Cerebellar nuclear complex (tissue), 1 donor: Measurements from ENCODE around the gene TMEM161B.
"Not testable (repeated sequence)": the region's sequence is repeated elsewhere in the genome, so short reads cannot be mapped to it uniquely, and the experiment has no call there.

Experiments used
- DNase-seq, 2 experiments: peaks; one replicate each; lab custom pipeline; 2025; lab: John Stamatoyannopoulos, UW

The TMEM161B gene

DNA sequence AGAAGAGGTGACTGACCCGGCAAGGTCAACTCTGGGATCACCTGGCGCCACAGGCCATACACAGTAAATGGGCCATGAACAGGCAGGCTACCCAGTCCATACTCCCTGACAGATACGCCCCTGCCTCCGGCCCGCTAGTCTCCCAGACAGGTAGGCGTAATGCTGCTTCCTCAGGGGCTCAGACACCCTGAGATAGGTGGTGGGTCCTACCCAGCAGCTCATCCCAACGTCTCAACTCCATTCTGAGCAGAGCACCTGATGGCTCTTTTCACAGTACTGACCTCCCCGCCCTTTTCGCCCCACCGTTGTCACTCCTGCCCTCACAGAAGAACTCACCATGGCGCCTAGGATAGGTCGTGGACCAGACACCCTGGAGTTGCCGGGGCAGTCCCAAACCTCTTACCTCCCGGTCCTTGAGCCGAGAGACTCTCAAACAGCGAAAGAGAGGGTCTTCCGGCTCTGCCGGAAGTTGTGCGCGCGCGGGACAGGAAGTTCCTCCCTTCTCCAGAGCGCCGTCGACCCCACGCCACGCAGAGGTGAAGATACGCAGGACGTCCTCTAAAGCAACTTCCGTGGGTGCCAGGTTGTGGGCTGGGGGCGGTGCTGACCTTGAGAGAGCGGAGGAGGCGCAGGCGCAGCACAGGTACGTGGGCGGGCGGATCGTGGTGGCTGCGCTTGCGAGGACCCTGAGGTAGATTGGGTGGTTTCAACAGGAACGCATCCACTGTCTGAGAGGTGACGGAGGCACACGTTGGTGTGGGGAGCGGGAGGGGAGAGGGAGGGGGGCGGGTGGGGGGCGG is at the start of gene TMEM161B:
Gene TMEM161B (minus strand): TSS at position 461 of the 800 bp plus-strand sequence. CDS start 122 bp downstream, at position 339.
- DNase-seq = peak; percentile 15 to 77

DNA sequence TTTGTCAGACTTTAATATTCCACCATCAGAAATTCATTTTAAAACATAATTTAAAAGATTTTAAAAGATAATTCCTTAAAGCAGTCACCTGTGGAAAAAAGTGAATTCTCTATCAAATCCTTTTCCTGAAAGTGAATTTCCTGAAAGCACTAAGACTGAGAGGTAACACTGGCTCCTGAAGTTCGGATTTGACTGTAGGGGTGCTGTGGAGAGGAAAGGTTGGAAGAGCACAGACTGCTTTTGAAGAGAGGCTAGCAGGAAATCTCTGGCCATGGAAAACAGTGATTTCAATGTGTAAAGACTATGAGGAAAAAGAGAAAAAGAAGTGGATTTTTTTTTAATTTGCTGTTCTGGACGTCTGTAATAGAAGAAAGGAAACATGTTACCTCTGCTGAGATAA is 35.7 kb upstream of the TMEM161B start:
- no peak for DNase-seq

DNA sequence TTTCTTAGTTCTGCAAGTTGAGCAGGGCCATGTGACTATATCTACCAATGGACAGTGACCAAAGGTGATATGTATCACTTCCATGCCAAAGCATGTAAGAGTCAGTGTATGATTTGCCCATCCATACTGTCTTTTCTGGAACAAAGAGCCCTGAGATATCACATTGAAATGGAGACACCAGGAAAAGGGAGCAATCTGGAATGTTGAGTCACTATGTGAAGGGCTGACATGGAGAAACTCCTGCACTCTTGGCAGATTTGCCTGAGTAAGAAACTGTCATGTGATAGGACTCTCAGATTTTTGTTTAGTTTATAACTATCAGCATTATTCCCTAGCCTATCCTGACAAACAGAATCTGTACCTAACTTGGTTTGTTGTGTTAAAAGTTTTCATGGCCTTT is 29.8 kb upstream of the TMEM161B start:
- no peak for DNase-seq

DNA sequence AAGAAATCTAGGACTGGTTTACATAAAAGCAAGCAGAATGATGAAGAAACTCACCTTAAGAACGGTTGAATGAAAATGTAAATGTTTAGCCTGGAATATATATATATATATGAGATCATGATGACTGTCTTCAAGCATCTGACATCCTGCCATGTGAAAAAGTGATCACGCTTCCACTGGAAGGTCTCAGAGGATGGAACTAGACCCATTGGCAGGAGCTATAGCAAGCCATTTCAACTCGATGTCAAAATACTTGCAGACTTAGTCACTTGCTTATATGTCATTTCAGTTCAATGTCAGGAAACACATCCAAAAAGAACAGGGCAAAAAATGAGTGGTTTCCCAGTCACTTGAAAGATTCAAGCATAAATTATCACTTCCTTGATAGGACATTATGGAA is 22.2 kb upstream of the TMEM161B start:
- DNase-seq = no peak

DNA sequence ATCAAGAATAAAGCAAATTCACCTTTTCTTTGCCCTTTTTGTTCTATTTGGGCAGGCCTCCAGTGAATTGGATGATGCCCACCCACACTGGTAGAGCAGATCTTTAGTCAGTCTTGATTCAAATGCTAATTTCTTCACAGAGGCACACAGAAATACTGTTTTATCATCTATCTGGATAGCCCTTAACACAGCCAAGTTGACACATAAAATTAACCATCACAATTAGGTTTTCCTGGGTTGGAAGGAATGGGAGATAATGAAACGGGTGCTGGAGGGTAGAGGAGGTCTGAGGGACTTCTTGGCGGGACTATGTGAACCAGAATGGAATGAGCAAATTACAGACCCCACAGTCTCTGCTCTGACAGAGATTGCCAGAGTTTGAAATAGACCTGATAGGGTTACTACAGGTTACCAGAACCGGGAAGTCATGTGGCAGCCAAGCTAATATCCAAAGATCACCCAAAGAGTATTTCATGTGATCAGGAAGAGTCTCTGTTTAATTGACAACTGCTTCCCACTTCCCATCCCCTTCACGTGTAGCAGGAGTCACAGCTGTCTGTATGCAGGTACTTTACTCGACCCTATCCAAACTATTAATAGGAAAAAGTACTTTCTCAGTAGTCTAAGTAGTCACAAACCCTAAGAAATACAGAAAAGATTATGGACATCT is 20.0 kb upstream of the TMEM161B start:
- no peak for DNase-seq

DNA sequence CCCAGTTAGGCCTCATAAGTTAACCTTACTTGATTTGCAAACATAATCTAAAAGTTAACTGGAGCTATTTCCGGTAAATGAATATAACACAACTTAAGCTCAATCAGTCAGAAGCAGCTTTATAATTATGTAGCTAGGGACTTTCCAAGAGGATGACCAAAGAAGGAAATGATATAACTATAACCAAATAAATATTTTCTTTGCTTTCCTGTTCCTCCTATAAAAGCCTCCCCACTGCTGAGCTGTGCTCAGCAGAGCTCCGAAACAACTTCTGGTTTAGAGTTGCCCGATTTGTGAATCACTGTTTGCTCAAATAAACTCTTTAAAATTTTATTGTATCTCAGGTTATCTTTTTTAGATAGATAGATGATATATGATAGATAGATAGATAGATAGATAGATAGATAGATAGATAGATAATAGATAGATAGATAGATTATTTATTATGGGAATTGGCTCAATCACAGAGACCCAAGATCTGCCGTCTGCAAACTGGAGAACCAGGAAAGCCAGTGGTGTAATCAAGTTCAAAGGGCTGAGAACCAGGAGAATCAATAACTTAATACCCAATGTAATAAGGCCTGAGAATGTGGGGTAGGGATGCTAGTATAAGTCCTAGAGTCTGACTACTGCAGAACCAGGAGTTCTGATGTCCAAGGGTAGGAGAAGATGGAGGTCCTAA is 19.3 kb upstream of the TMEM161B start:
- DNase-seq = no peak

DNA sequence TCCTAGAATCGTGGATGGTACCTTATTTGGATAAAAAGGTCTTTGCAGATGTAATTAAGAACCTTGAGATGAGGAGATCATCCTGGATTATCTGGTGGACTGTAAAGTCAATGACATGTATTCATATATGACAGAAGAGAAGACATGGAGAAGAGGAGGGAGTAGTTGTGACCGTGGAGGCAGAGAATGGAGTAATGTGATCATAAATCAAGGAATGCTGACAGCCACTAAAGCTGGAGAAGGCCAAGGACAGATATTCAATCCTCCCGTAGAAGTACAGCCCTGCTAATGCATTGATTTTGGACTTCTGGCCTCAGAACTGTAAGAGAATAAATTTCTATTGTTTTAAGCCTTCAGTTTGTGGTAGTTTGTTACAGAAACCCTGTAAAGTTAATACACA is 18.7 kb upstream of the TMEM161B start:
- DNase-seq = no peak

DNA sequence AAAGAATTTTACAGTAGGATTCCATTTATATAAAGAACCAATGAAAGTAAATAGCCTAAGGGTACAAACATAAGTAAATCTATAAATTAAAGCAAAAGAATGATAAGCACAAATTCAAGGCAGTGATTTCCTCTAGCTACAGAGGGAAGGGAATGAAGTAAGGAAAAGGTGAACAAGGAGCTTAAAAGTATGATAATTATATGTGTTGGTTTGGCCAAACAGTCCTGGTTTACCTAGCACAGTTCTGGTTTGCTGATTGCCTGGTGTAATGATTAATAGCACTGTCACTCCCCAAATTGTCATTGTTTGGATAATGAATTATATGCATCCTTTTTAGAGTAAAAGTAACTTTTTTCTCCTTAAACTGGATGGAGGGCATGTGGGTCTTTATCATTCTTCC is 15.0 kb upstream of the TMEM161B start:
- no peak for DNase-seq

DNA sequence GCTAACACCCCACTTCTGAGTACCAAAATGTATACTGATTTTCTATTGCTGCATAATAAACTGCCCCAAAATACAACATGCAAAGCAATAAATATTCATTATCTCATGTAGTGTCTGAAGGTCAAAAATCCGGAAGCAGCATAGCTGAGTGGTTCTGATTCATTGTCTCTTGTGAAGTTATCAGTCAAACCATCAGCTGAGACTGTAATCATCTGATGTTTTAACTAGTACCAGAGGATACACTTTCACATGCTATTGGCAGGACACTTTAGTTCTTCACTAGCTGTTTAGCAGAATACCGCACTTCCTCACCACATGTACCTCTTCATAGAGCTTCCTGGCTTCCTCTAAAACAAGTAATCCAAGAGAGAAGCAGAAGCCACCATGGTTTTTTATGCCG is 12.7 kb upstream of the TMEM161B start:
- DNase-seq = no peak

DNA sequence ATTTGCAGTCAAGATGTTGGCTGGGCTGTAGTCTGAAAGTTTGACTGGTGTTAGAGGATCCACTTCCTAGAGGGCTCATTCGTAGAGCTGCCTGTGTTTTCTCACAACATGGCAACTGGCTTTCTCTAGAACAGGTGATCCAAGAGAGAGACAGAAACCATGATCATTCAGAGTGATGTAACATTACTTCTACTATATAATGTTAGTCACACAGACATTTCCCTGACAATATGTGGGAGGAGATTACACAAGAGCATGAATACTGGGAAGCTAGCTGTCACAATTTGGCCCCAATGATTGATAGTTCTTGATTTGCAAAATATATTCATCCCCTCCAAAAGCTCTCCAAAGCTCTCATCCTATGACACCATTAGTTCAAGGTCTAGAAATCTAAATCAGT is 10.9 kb upstream of the TMEM161B start:
- DNase-seq = no peak

DNA sequence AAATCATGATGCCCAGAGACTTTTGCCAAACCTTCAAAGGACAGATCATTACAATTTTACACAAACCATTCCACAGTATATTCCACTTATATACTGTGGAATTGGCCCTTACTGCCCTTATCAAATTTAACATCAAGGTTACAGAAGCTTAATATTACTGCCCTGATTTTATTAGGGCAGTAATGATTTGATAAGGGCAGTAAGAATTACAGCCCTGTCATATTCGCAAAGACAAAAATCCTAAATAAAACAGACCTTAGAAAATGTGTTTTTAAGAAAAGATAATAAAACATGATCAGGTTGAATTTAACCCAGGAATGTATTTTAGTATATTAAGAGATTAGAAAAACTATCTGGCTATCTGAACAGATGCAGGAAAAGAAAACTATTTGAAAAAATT is 7.7 kb upstream of the TMEM161B start:
- DNase-seq = no peak

DNA sequence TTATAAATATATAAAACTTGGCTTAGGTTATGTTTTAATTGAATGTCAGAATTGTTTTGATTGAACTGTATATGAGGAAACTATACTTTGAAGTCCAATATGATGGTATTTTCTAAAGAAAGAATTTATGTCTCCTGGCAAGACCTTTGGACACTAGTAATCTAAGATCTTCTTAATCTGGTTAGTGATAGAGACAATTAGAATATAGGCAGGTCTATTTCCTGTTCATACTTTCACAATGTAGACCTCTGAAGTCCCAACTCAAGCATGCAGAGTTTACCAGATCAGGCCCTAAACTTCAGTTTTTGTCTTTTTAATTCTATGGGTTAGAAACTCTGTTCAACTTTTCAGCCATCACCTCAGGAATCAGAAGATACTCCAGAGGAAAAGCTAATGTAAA is 6.9 kb upstream of the TMEM161B start:
- DNase-seq = no peak

DNA sequence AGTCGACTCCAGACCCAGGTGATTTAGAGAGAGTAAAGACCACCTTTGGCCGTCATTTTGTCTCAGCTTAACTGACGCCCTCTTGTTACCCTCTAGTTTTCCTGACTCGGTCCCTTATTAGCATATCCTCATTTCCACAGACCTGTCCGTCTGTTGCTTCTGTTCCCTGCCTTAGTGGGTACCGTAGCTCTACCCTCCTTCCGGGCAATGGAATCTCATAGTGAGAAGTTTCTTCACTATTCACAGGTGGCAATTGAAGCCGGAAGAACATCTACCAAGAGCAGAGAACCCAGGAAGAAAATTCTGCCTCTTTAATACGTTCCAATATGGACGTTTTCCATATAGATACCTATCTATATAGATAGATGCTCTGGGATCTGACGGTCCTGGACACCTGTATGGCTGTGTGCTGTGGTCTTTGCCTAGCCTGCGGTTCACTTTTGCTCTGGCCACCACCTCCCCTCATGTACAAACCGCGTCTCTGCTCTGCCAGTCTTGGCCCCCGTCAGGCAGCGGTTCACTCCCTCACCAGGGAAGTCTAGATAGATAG is 652 bp upstream of the TMEM161B start:
- DNase-seq = no peak

DNA sequence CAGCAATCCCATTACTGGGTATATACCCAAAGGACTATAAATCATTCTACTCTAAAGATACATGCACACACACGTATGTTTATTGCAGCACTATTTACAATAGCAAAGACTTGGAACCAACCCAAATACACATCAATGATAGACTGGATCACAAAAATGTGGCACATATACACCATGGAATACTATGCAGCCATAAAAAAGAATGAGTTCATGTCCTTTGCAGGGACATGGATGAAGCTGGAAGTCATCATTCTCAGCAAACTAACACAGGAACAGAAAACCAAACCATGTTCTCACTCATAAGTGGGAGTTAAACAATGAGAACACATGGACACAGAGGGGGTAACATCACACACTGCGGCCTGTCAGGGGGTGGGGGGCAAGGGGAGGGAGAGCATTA is 4.1 kb downstream of the TMEM161B start:
- not testable (repeated sequence) for DNase-seq

DNA sequence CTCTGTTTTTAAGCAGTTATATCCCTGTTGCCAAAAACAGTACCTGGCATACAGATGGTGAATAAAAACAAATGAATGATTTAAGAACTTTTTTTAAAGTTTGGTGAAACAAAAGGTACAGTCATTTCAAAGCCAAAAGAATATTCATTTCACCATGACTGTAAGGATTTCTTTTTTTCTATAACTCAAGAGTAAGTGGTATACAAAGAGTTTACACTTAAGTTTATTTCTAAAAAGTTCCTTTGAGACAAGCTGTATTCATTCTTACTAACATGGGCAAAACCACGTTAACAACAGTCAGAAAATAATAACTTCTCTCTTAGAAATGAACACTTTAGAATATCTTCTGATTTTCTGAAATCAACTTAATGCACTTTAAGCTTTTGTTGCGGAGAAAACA is 5.3 kb downstream of the TMEM161B start:
- DNase-seq = no peak

DNA sequence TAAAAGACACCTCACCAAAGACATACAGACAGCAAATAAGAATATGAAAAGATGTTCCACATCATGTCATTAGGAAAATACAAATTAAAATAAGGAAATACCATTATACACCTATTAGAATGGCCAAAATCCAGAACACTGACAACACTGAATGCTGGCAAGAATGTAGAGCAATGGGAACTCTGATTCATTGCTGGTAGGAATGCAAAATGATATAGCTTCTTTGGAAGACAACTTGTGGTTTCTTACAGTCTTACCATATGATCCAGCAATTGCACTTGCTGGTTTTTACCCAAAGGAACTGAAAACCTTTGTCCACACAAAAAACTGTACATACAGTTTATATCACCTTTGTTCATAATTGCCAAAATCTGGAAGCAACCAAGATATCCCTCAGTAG is 6.5 kb downstream of the TMEM161B start:
- no peak for DNase-seq

DNA sequence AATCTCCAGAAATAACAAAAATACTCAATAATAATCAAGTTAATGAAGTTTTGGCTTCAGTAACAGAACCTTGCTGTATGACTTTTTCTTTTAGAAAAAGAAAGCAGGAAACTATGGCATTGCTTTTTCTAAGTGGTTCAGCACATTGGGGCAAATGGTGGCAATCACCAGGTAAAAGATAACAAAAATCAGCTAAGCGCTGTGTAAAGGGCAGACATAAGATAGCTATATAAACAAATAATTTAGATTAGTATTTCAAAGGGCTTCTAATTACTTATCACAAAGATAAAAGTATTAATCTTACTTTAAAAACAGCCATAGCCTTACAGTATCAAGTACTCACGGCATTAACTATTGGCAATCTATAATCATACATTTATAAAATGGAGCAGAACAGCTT is 10.0 kb downstream of the TMEM161B start:
- no peak for DNase-seq

DNA sequence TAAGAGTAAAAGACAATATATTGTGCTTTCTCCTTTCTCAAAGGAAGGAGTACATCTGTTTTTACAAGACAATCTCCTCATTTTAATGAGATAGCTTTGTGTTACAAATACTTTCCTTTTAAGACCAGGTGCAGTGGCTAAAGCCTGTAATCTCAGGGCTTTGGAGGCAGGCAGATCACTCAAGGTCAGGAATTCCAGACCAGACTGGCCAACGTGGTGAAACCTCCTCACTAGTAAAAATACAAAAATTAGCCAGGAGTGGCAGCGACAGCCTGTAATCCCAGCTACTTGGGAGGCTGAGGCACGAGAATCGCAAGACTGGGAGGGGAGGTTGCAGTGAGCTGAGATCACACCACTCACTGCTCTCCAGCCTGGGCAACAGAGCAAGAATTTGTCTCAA is 11.8 kb downstream of the TMEM161B start:
- DNase-seq = no peak

DNA sequence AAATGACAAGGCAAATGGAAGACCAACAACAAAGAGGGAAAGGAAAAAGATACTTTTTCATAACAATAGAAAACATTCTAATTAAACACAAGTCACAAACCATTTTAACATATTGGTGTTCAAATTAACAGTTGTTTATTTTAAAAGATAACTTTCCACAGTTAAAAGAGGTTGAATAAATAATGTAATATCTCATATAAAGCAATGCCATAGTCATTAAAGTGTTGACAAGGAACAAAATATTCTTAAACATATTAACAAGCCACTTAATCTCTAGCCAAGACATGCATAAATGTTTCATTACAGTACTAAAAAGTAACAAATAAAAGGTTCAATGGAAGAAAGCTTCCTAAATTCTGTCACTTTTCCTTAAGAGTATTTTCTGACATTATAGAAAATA is 12.6 kb downstream of the TMEM161B start:
- no peak for DNase-seq

DNA sequence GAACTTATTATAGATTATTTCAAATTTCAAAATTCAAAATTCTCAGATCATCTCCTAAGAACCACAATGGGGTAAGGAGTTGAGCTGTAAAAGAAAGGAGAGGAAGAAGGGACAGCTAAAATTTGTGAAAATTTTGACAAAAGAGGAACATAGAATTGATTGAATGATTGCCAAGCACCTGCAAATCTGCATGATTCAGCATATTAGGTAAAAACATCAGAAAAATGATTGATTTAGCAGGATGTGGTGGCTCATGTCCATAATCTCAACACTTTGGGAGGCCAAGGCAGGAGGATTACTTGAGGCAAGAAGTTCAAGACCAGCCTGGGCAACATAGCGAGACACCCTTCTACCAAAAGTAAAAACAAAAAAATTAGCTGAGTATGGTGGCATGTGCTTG is 14.3 kb downstream of the TMEM161B start:
- no peak for DNase-seq

DNA sequence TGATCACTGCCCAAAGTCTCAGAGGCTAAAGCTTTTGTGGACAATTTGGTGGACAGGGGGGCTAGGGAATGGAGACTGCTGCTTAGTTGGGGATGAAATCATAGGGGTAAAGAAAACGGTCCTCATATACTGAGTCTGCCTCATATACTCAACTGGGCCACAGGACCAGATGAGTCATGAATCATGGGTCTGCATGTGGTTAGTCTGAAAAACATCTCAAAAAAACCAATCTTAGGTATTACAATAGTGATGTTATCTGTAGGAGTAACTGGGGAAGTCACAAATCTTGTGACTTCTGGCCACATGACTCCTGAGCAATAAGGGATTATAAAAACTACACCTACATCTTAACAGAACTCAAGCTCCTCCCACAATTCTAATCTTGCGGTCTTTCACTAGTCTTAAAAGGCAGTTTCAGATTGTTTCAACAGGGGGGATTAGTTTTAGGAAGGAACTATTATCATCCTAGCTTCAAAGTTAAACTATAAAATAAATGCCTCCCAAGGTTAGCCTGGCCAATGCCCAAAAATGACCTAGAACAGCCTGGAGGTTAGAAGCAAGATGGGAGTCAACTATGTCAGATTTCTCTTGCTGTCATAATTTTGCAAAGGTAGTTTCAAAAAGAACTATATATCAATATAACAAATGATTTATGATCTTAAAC is 17.5 kb downstream of the TMEM161B start:
- DNase-seq = no peak

DNA sequence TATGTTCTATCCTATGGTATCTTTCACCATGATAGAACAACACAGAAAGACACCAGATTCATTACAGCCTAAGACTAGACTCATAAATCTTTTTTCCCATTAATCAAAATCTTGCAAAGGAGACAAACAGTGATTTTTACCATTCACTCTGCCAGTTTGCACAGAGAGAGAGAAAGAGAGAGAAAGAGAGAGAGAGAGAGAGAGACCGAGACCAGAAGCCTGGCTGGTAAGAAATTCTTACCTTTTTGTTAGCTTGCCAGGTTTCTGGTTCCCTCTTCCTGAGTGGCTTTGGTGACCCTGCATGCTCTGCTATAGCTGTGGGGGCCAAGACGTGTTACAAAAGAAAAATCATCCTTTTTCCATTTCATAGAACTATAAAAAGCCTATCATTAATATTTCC is 18.6 kb downstream of the TMEM161B start:
- no peak for DNase-seq
